Measurements from ENCODE around the gene ADAMTS9.

DNA sequence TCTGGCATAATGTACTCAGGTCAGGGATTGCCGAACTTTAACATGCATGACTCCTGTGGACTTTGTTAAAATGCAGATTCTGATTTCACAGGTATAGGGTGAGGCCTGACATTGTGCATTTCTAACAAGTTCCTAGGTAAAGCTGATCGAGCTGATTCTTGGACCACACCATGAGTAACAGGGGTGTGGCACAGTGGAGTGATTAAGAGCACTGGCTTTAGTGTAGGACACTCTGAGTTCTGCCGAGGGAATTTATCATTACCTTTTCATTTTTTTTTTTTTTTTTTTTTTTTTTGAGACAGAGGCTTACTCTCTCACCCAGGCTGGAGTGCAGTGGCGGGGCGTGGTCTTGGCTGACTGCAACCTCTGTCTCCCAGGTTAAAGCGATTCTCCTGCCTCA is 169.3 kb downstream of the ADAMTS9 start:
- TF ChIP-seq, protein P1, sequence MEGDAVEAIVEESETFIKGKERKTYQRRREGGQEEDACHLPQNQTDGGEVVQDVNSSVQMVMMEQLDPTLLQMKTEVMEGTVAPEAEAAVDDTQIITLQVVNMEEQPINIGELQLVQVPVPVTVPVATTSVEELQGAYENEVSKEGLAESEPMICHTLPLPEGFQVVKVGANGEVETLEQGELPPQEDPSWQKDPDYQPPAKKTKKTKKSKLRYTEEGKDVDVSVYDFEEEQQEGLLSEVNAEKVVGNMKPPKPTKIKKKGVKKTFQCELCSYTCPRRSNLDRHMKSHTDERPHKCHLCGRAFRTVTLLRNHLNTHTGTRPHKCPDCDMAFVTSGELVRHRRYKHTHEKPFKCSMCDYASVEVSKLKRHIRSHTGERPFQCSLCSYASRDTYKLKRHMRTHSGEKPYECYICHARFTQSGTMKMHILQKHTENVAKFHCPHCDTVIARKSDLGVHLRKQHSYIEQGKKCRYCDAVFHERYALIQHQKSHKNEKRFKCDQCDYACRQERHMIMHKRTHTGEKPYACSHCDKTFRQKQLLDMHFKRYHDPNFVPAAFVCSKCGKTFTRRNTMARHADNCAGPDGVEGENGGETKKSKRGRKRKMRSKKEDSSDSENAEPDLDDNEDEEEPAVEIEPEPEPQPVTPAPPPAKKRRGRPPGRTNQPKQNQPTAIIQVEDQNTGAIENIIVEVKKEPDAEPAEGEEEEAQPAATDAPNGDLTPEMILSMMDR (IDR thresholded peaks at IDR 0.05), result no peak
- TF ChIP-seq POLR2A (IDR thresholded peaks at IDR 0.05) (no peak), POLR2AphosphoS5 (IDR thresholded peaks at IDR 0.05) (no peak)

Data from sigmoid colon (tissue), 4 donors.